HL-60 (cell line): ENCODE results near the gene PRUNE1.

ENCODE experiments used
- CTCF ChIP-seq: IDR thresholded peaks from one replicate; pipeline ENCODE4 v1.5.1; 2011; ENCODE audit warnings: low read length, control low read depth, inconsistent platforms; ENCODE audit not compliant: insufficient read depth
- GABPA ChIP-seq: IDR thresholded peaks from 2 replicates; pipeline ENCODE4 v1.6.1; 2012; ENCODE audit warnings: low read depth
- POLR2AphosphoS5 ChIP-seq: IDR thresholded peaks from 2 replicates; pipeline ENCODE4 v1.6.1; 2012; ENCODE audit warnings: low read depth
- REST ChIP-seq: IDR thresholded peaks from 2 replicates; pipeline ENCODE4 v1.6.1; 2012; ENCODE audit warnings: low read depth; ENCODE audit not compliant: insufficient replicate concordance

- TF ChIP-seq POLR2AphosphoS5 (no peak), CTCF (no peak), REST (no peak), GABPA (no peak)
Measured at GRCh38 chr1:151054971-151055547, 46.8 kb downstream of the PRUNE1 start.
